GM19438 (cell line): ENCODE results near the gene PKLR.
"Not testable (repeated sequence)": the region's sequence is repeated elsewhere in the genome, so short reads cannot be mapped to it uniquely, and the experiment has no call there.

ENCODE experiments used
- ATAC-seq: cut with Tn5 transposase; IDR thresholded peaks from one replicate; pipeline ENCODE4 v1.9.1; 2021; ENCODE audit warnings: low read depth; ENCODE audit not compliant: unreplicated experiment

Gene PKLR

GRCh38 chr1:155301342-155301841, at the start of gene PKLR:
Gene PKLR (minus strand): TSS chr1:155301438. CDS start chr1:155301395, 43 bp downstream.
- no peak for ATAC-seq

DNA sequence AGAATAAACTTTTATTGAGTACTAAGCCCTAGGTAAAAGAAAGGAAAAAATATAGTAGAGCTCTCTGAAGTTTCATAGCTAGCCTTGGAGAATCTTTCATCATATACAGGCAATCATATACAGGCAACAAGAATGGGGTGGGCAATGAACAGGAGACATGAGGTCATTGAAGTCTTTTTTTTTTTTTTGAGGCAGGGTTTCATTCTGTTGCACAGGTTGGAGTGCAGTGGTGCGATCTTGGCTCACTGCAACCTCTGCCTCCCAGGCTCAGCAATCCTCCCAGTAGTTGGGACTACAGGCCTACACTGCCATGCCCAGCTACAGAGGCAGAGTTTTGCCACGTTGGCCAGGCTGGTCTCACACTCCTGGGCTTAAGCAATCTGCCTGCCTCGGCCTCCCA, 41.6 kb upstream of the PKLR start:
- no peak for ATAC-seq

DNA sequence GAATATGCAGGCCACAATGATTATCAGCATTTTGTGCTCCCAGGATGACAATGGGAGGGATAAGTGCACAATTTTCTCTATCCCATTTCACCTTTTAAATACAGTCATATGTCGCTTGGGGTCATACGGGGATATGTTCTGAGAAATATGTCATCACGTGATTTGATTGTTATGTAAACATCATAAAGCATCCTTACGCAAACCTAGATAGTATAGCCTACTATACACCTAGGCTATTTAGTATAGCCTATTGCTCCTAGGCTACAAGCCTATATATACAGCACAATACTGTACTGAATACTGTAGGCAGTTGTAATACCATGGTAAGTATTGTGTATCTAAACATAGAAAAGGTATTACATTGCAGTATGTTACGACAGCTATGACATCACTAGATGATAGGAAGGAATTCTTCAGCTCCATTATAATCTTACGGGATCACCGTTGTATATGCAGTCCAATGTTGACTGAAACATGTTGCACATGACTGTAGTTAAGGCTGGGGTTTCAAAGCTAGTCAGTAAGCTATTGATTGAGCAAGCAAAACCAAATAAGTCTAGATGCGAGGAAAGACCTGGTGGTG, 38.4 kb upstream of the PKLR start:
- ATAC-seq: no peak

- ATAC-seq: no peak
Observed at GRCh38 chr1:155334962-155335361, 33.7 kb upstream of the PKLR start.

DNA sequence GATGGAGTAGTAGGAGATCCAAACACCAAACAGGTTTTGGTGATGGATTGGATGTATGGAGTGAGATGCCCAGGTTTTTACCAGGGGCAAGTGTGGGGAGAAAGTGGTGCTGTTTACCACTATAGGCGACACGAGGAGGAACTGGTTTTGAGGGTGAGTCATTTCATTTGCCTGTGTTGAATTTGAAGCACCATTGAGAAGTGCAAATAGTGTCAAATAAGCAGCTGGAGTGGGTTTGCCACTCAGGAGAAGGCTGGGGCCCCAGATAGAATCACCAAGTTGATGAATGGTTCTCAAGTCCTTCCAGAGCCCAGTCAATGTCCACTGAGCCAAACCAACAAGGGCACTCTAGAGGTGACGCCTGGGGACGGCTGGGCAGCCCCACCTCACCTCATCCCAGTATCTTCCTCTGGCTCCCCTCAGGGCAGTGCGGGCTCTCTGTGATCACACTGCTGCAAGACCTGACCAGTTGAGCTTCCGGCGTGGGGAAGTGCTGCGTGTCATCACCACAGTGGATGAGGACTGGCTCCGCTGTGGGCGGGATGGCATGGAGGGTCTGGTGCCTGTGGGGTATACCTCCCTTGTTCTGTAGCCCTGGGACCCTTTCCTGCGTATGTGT, 28.9 kb upstream of the PKLR start:
- no peak for ATAC-seq

DNA sequence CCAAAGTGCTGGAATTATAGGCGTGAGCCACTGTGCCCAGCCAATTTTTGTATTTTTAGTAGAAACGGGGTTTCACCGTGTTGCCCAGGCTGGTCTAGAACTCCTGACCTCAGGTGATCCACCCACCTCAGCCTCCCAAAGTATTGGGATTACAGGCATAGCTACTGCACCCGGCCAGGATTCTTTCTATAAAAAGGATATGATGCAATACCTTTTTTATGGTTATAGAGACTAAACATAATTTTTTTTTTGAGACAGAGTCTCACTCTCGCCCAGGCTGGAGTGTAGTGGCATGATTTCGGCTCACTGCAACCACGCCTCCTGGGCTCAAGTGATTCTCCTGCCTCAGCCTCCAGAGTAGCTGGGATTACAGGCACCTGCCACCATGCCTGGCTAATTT, 27.6 kb upstream of the PKLR start:
- not testable (repeated sequence) for ATAC-seq

GRCh38 chr1:155327981-155328380, 26.7 kb upstream of the PKLR start:
- no peak for ATAC-seq

- ATAC-seq: no peak
Observed at GRCh38 chr1:155326631-155327037, 25.4 kb upstream of the PKLR start.

DNA sequence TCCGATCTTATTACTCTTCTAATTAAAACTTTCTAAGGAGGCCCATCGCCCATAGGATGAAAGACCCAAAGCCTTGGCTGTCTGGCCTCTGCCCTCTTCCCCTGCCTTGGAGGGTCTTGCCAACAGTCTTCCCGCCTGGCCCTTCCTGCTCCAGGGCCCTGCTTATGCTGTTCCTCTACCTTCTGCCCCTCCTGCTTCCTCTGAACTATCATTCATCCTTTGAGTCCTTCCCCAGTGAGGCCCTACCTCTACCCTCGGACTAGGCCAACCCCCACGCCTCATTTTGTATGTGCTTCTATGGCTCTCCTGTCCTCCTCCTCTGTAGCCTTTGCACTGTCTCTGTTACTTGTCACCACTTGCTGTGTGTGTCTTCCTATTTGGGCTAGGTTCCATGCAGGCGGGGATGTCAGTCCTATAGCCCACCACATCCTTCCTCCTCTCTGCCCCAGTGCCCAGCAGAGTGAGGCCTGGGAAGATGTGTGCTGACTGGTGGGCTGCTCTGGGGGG, 24.8 kb upstream of the PKLR start:
- ATAC-seq: no peak

DNA sequence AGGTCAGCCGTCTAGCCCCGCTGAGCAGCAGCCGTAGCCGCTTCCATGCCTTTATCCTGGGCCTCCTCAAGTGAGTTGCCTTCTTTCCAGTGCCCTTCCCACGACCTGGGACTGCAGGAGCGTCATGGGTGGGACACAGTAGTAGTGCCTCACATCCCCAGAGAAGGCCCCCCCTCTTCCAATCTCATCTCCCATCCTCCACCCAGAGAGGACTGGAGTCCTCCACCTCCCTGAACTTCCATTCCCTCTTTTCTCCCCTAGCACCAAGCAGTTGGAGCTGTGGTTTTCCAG, 24.3 kb upstream of the PKLR start:
- ATAC-seq: no peak

DNA sequence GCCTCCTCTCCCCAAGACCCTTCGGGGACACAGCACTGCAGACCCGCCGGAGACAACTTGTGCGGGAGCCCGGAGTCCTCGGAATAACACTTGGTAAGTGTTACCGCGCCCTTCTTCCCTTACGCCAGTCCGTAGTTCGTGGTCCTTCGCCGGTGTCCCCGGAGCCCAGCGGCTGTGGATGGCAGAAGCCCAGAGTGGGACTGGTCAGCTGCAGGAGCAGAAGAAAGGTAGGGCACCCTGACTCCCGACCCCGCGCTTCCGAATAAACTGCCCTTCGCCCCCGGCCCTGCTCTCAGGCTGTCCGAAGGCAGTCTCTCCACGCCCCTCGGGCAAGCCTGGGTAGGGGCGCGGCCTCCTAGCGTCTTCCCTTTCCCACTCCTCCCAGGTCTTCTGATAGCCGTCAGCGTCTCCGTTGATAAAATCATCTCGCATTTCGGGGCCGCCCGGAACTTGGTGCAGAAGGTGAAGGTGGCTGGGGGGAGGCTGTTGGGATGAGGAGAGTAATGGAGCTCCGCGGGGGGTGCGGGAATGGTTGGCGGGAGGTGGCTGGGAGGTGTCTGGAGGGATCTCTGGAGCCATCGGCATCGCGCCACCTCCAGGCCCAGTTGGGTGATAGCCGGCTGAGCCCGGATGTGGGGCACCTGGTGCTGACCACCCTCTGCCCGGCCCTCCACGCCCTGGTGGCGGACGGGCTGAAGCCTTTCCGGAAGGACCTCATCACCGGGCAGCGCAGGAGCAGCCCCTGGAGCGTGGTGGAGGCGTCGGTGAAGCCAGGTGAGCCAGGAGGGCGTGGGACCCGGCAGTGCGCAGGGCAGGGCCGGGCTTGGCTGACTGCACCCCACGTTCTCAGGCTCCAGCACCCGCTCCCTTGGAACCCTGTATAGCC, 23.7 kb upstream of the PKLR start:
- ATAC-seq: no peak

DNA sequence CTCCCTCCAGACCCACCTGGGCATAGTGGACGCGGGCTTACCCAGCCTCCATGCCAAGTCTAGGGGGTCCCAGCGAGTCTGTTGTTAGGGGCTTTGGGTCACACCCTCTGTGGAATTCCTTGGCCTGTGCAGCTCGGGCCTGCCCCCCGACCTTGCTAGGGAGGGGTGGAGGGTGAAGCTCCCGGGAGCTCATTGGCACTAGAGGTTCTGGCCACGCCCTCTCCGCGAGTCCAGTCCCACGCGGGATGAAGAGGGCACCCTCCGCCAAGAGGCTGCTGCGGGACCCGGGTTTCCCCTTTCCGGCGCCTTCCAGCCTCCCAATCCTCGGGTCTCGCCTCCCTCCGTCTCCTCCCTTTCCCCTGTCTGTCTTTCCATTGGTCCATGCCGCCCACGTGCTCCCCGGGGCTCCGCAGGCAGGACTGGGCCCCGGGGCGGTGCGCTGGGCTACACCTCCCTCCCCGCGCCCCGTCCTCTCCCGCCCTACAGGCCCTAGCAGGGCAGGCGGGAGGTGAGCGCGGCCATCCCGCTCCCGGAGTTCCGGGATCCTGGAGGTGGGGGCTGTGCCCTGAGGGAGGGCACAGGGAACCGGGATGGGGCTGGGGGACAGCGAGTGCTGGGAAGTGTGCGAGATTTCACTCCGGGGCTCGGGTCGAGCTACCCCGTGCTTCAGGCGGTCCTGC, 22.9 kb upstream of the PKLR start:
- peak; percentile 68 for ATAC-seq

- ATAC-seq: peak; percentile 48
Observed at GRCh38 chr1:155323729-155324036, 22.4 kb upstream of the PKLR start.

GRCh38 chr1:155322953-155323728, 21.9 kb upstream of the PKLR start:
- no peak for ATAC-seq

GRCh38 chr1:155322571-155322952, 21.3 kb upstream of the PKLR start:
- ATAC-seq: no peak

GRCh38 chr1:155321639-155322503, 20.6 kb upstream of the PKLR start:
- no peak for ATAC-seq

DNA sequence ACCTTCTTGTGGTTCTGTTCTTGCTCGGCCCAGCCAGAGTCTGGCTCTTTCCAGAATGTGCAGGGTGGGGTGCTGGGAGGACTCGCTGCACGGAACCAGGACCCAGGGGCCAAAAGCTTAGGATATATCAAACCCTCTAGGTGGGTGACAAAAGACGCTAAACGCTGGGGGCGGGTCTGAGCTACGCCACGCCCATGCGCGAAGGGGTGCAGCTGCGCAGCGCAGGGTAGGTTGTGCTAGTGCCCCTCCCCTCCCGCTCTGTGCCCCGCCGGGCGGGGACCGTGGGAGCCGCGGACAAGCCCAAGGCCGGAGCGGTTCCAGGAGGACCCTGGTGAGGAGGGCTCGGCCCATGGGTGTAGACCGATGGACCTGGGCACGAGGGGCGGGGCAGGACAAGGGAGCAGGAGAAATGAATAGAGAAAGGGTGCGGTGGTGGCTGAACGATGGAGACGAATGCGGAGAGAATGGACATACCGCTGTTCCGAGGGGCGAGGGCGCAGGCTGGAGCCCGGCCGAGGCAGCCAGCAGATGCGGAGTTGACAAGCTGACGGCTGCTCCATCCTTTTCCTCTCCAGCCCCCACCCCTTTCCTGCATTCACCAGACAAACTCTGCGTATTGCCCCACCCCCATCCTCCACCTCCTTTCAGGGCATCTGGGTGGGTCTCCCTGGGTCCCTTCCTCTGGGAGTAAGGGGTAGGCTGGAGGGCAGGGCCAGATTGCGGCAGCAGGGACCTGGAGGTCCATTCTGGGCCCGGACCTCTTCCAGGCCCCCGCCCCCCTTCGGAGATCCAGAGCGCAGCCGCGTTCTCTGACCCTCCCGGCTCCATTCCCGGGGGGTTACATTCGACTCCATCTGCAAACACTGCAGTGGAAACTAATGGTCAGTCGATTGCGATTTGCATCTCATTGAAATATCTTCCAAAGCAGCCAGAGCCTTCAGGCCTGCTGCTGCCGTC, 19.7 kb upstream of the PKLR start, which contains the start of gene RUSC1:
TSS of gene RUSC1 (plus strand) at position 234 of the 957 bp plus-strand sequence. CDS start 880 bp downstream, outside the sequence.
- ATAC-seq: no peak

- no peak for ATAC-seq
Observed at GRCh38 chr1:155320252-155320651, 19.0 kb upstream of the PKLR start.
